Measurements from ENCODE around the gene SOX6. TPM values are rescaled to one million over a fixed set of nuclear protein-coding genes. Genes with fewer than 3 reads are reported as not detected.

Gene SOX6
- total and polyA plus RNA-seq, 2 donors (not counting 3 experiments of a cell fraction or from before 2014, with no cell fraction given): 0.14 to 3.7 TPM

GRCh38 chr11:16322190-16322589 lies 34.2 kb downstream of the SOX6 start:
- intact Hi-C loops (cut with micrococcal nuclease): no loop called here
- CTCF ChIA-PET: no interaction called here

More at GRCh38 chr11:16322190-16322589, 34.2 kb downstream of the SOX6 start:
- H3K9me3 ChIP-seq (replicated peaks; ENCODE audit: control insufficient read depth, insufficient read depth, low read length): no peaks in the 10 kb centered on the region
- no peaks in the 10 kb centered on the region for H3K9me1 ChIP-seq (replicated peaks; ENCODE audit: control insufficient read depth, extremely low read depth, insufficient read depth, low read length)
- H3K9ac ChIP-seq (replicated peaks; ENCODE audit: extremely low read depth, insufficient read depth, low read length): no peak overlapping the region
- POLR2A ChIA-PET: no interaction called here
- H3K36me3 ChIP-seq (ENCODE audit: control insufficient read depth in 2 of 2, extremely low read depth in 1 of 2, insufficient read depth in 2 of 2, low read length in 2 of 2): no peaks in the 10 kb centered on the region
- H3K27ac ChIP-seq (ENCODE audit: insufficient read depth, low read depth, low read length): no peak overlapping the region
- TF ChIP-seq POLR2AphosphoS5 (IDR thresholded peaks at IDR 0.05; ENCODE audit: insufficient read depth, low read depth, low read length): no peak
- no peak for TF ChIP-seq MAX (IDR thresholded peaks at IDR 0.05; ENCODE audit: insufficient read depth, insufficient read length)
- no peak for TF ChIP-seq POLR2A (IDR thresholded peaks at IDR 0.05; ENCODE audit: low read depth, low read length)
- no peak for TF ChIP-seq EZH2 (IDR thresholded peaks at IDR 0.05; ENCODE audit: borderline replicate concordance, low read depth, low read length, severe bottlenecking)
- no peak for TF ChIP-seq MYC (IDR thresholded peaks at IDR 0.05; ENCODE audit: low read depth, low read length)
- TF ChIP-seq JUN (IDR thresholded peaks at IDR 0.05; ENCODE audit: borderline replicate concordance, insufficient read depth, insufficient read length, low read depth): no peak
- no peak for TF ChIP-seq FOS (IDR thresholded peaks at IDR 0.05; ENCODE audit: borderline replicate concordance, insufficient read depth, low read length)
- no peak for TF ChIP-seq CTCF (IDR thresholded peaks at IDR 0.05; ENCODE audit: extremely low read depth in 1 of 2, insufficient read depth in 1 of 2, low read depth in 1 of 2, low read length in 2 of 2)
- TF ChIP-seq GATA2 (IDR thresholded peaks at IDR 0.05; ENCODE audit: insufficient read depth, insufficient read length, low read depth, low read length): no peak
- no peak overlapping the region for H3K4me3 ChIP-seq (replicated peaks in 1 of 3; ENCODE audit: insufficient read depth in 1 of 3, low read depth in 1 of 3, low read length in 3 of 3)
- no peaks in the 10 kb centered on the region for H4K20me1 ChIP-seq (replicated peaks; ENCODE audit: control insufficient read depth, extremely low read depth, insufficient read depth, low read length)
- FAIRE-seq (no peak), DNase-seq (ENCODE audit: low read depth, low spot score) (no peak)
- H3K27me3 ChIP-seq (ENCODE audit: control insufficient read depth in 2 of 2, insufficient read depth in 2 of 2, low read length in 2 of 2): no peaks in the 10 kb centered on the region
- BruUV-seq (replicated peaks): no TSS peak
- H3K4me2 ChIP-seq (ENCODE audit: insufficient read depth, low read length): no peak overlapping the region
- H3K4me1 ChIP-seq (ENCODE audit: control insufficient read depth, extremely low read depth, insufficient read depth, low read length): no peaks in the 10 kb centered on the region
- no peak overlapping the region for H2AFZ ChIP-seq (ENCODE audit: low read depth, low read length)
- dilution Hi-C loops (cut with MboI; ENCODE audit: extremely low pct_ligation_motif_present, low sequenced_read_pairs): no loop called here
- no peaks in the 10 kb centered on the region for H3K79me2 ChIP-seq (ENCODE audit: control insufficient read depth, insufficient read depth, low read length)
